K562 (cell line): ENCODE data around the gene GFOD1. TPM values are rescaled to one million over a fixed set of nuclear protein-coding genes. Genes with fewer than 3 reads are reported as not detected.

Experiments
- ATAC-seq: fragments of 200-7000 bp; cut with Tn5 transposase; 3 replicates; pipeline ENCODE4 v1.9.1; 2020; ENCODE audit warnings: moderate library complexity
- BruUV-seq: library from RNA; stranded (reverse); fragments of 400-500 nt; replicated peaks from 2 replicates; lab custom pipeline; 2021; lab: Mats Ljungman, UMichigan
- CTCF ChIA-PET: fragments of 300-600 bp; formaldehyde crosslinking; extraction: SDS; loops from one replicate; lab custom pipeline; 2021; ENCODE audit warnings: low intra/inter-chr PET ratio; lab: Yijun Ruan, JAX
- POLR2A ChIA-PET: fragments of 300-600, 350-650 bp; sonication (Branson Sonifier 250); formaldehyde crosslinking; extraction: SDS; loops from one replicate; lab custom pipeline; 2021; ENCODE audit warnings: antibody characterized with exemption, inconsistent platforms; lab: Yijun Ruan, JAX
- DNase-seq, 4 experiments: peaks; one replicate each; pipeline versions ENCODE4 v3.0.0 to v3.0.0-alpha.2; 2011 to 2018; ENCODE audit warnings: low spot score in 3 of 4, mixed read lengths in 3 of 4; ENCODE audit errors: extremely low read depth in 1 of 4
- FAIRE-seq: peaks from 2 replicates; lab custom pipeline; 2011; peaks lifted over from hg19 to GRCh38; lab: Jason Lieb, UNC
- H2AFZ ChIP-seq: 2 replicates; pipeline ENCODE4 v1.6.0; 2011; ENCODE audit warnings: low read depth, low read length, control low read depth, inconsistent platforms
- H3K27ac ChIP-seq: fragments of 200-600 bp; 3 replicates; pipeline ENCODE4 v1.8.0; 2011; ENCODE audit warnings: low read depth, mild to moderate bottlenecking, control low read depth, inconsistent platforms, low read length, moderate library complexity, mixed read lengths; ENCODE audit errors: extremely low read depth
- H3K27me3 ChIP-seq, 2 experiments: fragments of 300-600 bp in 1 of 2; 2 replicates in 1 of 2; 3 replicates in 1 of 2; pipeline versions ENCODE4 v1.6.0 to v1.8.0; 2011; ENCODE audit warnings: inconsistent platforms in 2 of 2, low read length in 2 of 2, mild to moderate bottlenecking in 1 of 2, mixed read lengths in 1 of 2, moderate library complexity in 1 of 2; ENCODE audit not compliant: control insufficient read depth in 2 of 2, insufficient read depth in 2 of 2
- H3K36me3 ChIP-seq: fragments of 300-600 bp; 3 replicates; pipeline ENCODE4 v1.8.0; 2011; ENCODE audit warnings: mild to moderate bottlenecking, low read length, inconsistent platforms; ENCODE audit not compliant: control insufficient read depth, insufficient read depth
- H3K4me1 ChIP-seq, 2 experiments: fragments of 200-600 bp in 1 of 2; replicated peaks in 1 of 2; 2 replicates in 1 of 2; 3 replicates in 1 of 2; pipeline versions ENCODE4 v1.5.1 to v1.8.0; 2011; ENCODE audit warnings: inconsistent platforms in 2 of 2, low read length in 2 of 2, mild to moderate bottlenecking in 1 of 2, mixed read lengths in 1 of 2, moderate library complexity in 1 of 2; ENCODE audit not compliant: control insufficient read depth in 2 of 2, insufficient read depth in 2 of 2
- H3K4me2 ChIP-seq: 2 replicates; pipeline ENCODE4 v1.6.1; 2011; ENCODE audit warnings: low read length, control low read depth, inconsistent platforms, mixed read lengths; ENCODE audit not compliant: insufficient read depth
- H3K4me3 ChIP-seq: fragments of 200-600 bp; sonication (generic), shearing (Covaris generic); 2 replicates; pipeline ENCODE4 v1.5.1; 2016; ENCODE audit warnings: control low read depth, inconsistent platforms
- H3K79me2 ChIP-seq: fragments of 200-600 bp; 3 replicates; pipeline ENCODE4 v1.8.0; 2011; ENCODE audit warnings: low read length, inconsistent platforms; ENCODE audit not compliant: control insufficient read depth, insufficient read depth
- H3K9ac ChIP-seq, 2 experiments: 2 replicates each; pipeline versions ENCODE4 v1.6.0 to v1.6.1; 2011; ENCODE audit warnings: low read depth in 2 of 2, low read length in 2 of 2, control low read depth in 1 of 2, inconsistent platforms in 1 of 2, mild to moderate bottlenecking in 1 of 2, mixed read lengths in 1 of 2; ENCODE audit not compliant: insufficient read depth in 1 of 2
- H3K9me1 ChIP-seq: one replicate; pipeline ENCODE4 v1.6.0; 2011; ENCODE audit warnings: inconsistent platforms, mild to moderate bottlenecking, low read length, moderate library complexity; ENCODE audit not compliant: control insufficient read depth, insufficient read depth
- H3K9me3 ChIP-seq: replicated peaks from 2 replicates; pipeline ENCODE4 v1.5.1; 2011; ENCODE audit warnings: low read depth, low read length, inconsistent platforms; ENCODE audit not compliant: control insufficient read depth, insufficient read depth
- H4K20me1 ChIP-seq: replicated peaks from 2 replicates; pipeline ENCODE4 v1.6.1; 2011; ENCODE audit warnings: low read length, inconsistent platforms, mixed read lengths; ENCODE audit not compliant: control insufficient read depth, insufficient read depth
- CEBPB ChIP-seq: fragments of 450-650 bp; IDR thresholded peaks from 2 replicates; pipeline ENCODE4 v1.6.1; 2016; ENCODE audit warnings: missing genetic modification characterization, missing compliant biosample characterization
- ETV5 ChIP-seq: sonication (generic); formaldehyde crosslinking; IDR thresholded peaks from 2 replicates; pipeline ENCODE4 v1.4.0; 2020; ENCODE audit warnings: low read depth, mild to moderate bottlenecking, missing genetic modification reagents
- FOXA3 ChIP-seq, 2 experiments: fragments of 450-650 bp in 1 of 2; sonication (generic) in 1 of 2; formaldehyde crosslinking; IDR thresholded peaks in 1 of 2; conservative IDR thresholded peaks in 1 of 2; 2 replicates each; pipeline versions ENCODE4 v1.4.0 to v1.8.0; 2020 to 2022; ENCODE audit warnings: mild to moderate bottlenecking in 2 of 2, missing genetic modification reagents in 1 of 2
- JUND ChIP-seq, 2 experiments: IDR thresholded peaks; 2 replicates in 1 of 2; 3 replicates in 1 of 2; pipeline ENCODE4 v1.6.1; 2011; ENCODE audit warnings: borderline replicate concordance in 2 of 2, low read depth in 2 of 2, low read length in 2 of 2, improper control_type of control experiment in 1 of 2, missing biosample characterization in 1 of 2, missing genetic modification characterization in 1 of 2, missing genetic modification reagents in 1 of 2
- KAT8 ChIP-seq: fragments of 450-650 bp; IDR thresholded peaks from 2 replicates; pipeline ENCODE4 v1.6.1; 2016; ENCODE audit warnings: low read depth, mild to moderate bottlenecking
- KLF6 ChIP-seq: fragments of 250-450 bp; sonication (Bioruptor Pico); IDR thresholded peaks from 2 replicates; pipeline ENCODE4 v1.4.0; 2020; ENCODE audit warnings: mild to moderate bottlenecking, moderate library complexity, borderline replicate concordance
- PML ChIP-seq: IDR thresholded peaks from 2 replicates; pipeline ENCODE4 v1.6.1; 2012; ENCODE audit warnings: low read length, inconsistent platforms
- POLR3A ChIP-seq: IDR thresholded peaks from 2 replicates; pipeline ENCODE4 v1.6.1; 2011; ENCODE audit warnings: borderline replicate concordance, mild to moderate bottlenecking, moderate library complexity; ENCODE audit not compliant: insufficient read length, insufficient read depth; ENCODE audit errors: extremely low read depth
- RAD21 ChIP-seq, 2 experiments: fragments of 250-450 bp in 1 of 2; fragments of 450-650 bp in 1 of 2; sonication (Bioruptor Pico) in 1 of 2; formaldehyde crosslinking in 1 of 2; IDR thresholded peaks in 1 of 2; conservative IDR thresholded peaks in 1 of 2; 2 replicates each; pipeline versions ENCODE4 v1.4.0 to v1.8.0; 2020 to 2022; ENCODE audit warnings: mild to moderate bottlenecking in 2 of 2, moderate library complexity in 1 of 2
- TSHZ1 ChIP-seq: fragments of 250-450 bp; sonication (Bioruptor Pico); IDR thresholded peaks from 2 replicates; pipeline ENCODE4 v1.4.0; 2020; ENCODE audit warnings: mild to moderate bottlenecking, moderate library complexity
- XRCC4 ChIP-seq: IDR thresholded peaks from one replicate; pipeline ENCODE4 v1.6.1; 2011; ENCODE audit not compliant: insufficient read depth, insufficient read length; ENCODE audit errors: extremely low read depth
- ZNF143 ChIP-seq: sonication (generic); formaldehyde crosslinking; IDR thresholded peaks from 2 replicates; pipeline ENCODE4 v1.9.0; 2022; ENCODE audit warnings: mild to moderate bottlenecking, missing genetic modification reagents
- ZNF79 ChIP-seq: fragments of 250-450 bp; sonication (Bioruptor Pico); IDR thresholded peaks from 2 replicates; pipeline ENCODE4 v1.4.0; 2020; ENCODE audit warnings: low read depth, mild to moderate bottlenecking, moderate library complexity
- WGBS: fragments of 100-300 bp; shearing (Covaris generic); methylation state at CpG from one replicate; pipeline ENCODE4 v1.1.6; 2016; ENCODE audit warnings: low coverage, mixed read lengths; ENCODE audit not compliant: insufficient coverage; ENCODE audit errors: missing lambda C conversion rate; 5-methylcytosine and 5-hydroxymethylcytosine counted together
- in situ Hi-C: fragments of 300-500 bp; cut with MboI; formaldehyde crosslinking; loops from 4 replicates; pipeline ENCODE4 v1.15.0; 2018; ENCODE audit warnings: inconsistent platforms, mixed read lengths
- intact Hi-C: fragments of 100-400 bp; cut with micrococcal nuclease; formaldehyde crosslinking; loops from 2 replicates; pipeline ENCODE4 v1.14.2; 2022
- polyA plus RNA-seq, 8 experiments: library from polyadenylated mRNA; depleted of rRNA in 4 of 8; stranded (reverse) in 5 of 8; unstranded in 3 of 8; fragments of >200 nt; fragmentation: Nextera tagmentation in 2 of 8; fragmentation: Illumina TruSeq in 1 of 8; extraction: Ambion mirVana in 2 of 8; extraction: Trizol in 1 of 8; gene quantifications; 2 replicates each; pipeline versions ENCODE4 v1.2.1 to v1.2.3, GENCODE V29; 2011 to 2014; ENCODE audit warnings: inconsistent platforms in 1 of 8, missing spikeins in 1 of 8
- total RNA-seq, 7 experiments: library from RNA; depleted of rRNA in 6 of 7; stranded (reverse); fragments of >200 nt in 6 of 7; fragmentation: Illumina TruSeq in 2 of 7; extraction: Trizol in 2 of 7; gene quantifications; 2 replicates each; pipeline versions ENCODE4 v1.2.1 to v1.2.3, GENCODE V29; 2011 to 2021; ENCODE audit warnings: low replicate concordance in 1 of 7

The GFOD1 gene
- total and polyA plus RNA-seq, 9 of the 15 experiments (the other 6 are each of a cell fraction or from before 2014, with no cell fraction given) = 3.8 to 12.0 (median 8.2) TPM

GRCh38 chr6:13365320-13365719, 122.1 kb downstream of the GFOD1 start:
- H3K27me3 ChIP-seq = peaks cover 0 to 7% of the 10 kb centered on the region in 2 experiments; a peak in 1 of 5 replicates
- no peak overlapping the region for H3K9ac ChIP-seq
- FAIRE-seq (no peak), DNase-seq (no peak), ATAC-seq (no peak)
- no peak overlapping the region for H3K27ac ChIP-seq
- H3K9me3 ChIP-seq = no peaks in the 10 kb centered on the region
- WGBS = 91% methylated on average over 38 of the region's 39 CpGs
- POLR2A ChIA-PET = no interaction called here
- no TSS peak for BruUV-seq
- H4K20me1 ChIP-seq = no peaks in the 10 kb centered on the region
- no peak overlapping the region for H3K4me3 ChIP-seq
- in situ Hi-C loops (no loop called here), intact Hi-C loops (no loop called here)
- H3K4me1 ChIP-seq = peaks cover 9 to 14% of the 10 kb centered on the region in 2 experiments
- H3K9me1 ChIP-seq = no peaks in the 10 kb centered on the region
- no peaks in the 10 kb centered on the region for H3K36me3 ChIP-seq
- H2AFZ ChIP-seq = no peak overlapping the region
- CTCF ChIA-PET = no interaction called here
- no peak overlapping the region for H3K4me2 ChIP-seq
- TF ChIP-seq ZNF79 (CRISPR knock-in tag) (no peak), ETV5 (CRISPR knock-in tag) (no peak), FOXA3 (CRISPR knock-in tag; conservative IDR thresholded peaks at IDR 0.05 in 1 of 2, IDR thresholded peaks at IDR 0.05 in 1 of 2) (no peak), KLF6 (CRISPR knock-in tag) (no peak), CEBPB (tag) (no peak), RAD21 (CRISPR knock-in tag; conservative IDR thresholded peaks at IDR 0.05 in 1 of 2, IDR thresholded peaks at IDR 0.05 in 1 of 2) (no peak), PML (no peak), TSHZ1 (no peak), XRCC4 (no peak), KAT8 (no peak), POLR3A (no peak), JUND (IDR thresholded peaks at IDR 0.05; ENCODE audit: borderline replicate concordance, low read depth, low read length) (no peak), JUND (tag; IDR thresholded peaks at IDR 0.05; ENCODE audit: borderline replicate concordance, low read depth, low read length) (no peak), ZNF143 (CRISPR knock-in tag) (no peak)
- TF ChIP-seq, all 486 proteins: peak for 0
- H3K79me2 ChIP-seq = no peaks in the 10 kb centered on the region
